ENCODE data around the gene NHLRC3.
"Not testable (repeated sequence)": the region's sequence is repeated elsewhere in the genome, so short reads cannot be mapped to it uniquely, and the experiment has no call there.

NHLRC3 gene

GRCh38 chr13:39038569-39039030, 344 bp downstream of the NHLRC3 start:
- DNase-seq, result peak in 16 of 42 donors; percentile 10 to 51 (median 24)

GRCh38 chr13:39039041-39039440, 785 bp downstream of the NHLRC3 start:
- no peak for DNase-seq
- intact Hi-C loops (cut with DNase I), result loop anchor here (5.0 kb wide), 1 partner anchor 618 kb away; the partner anchor contains the start of gene COG6

More at GRCh38 chr13:39038569-39039030, 344 bp downstream of the NHLRC3 start:
- intact Hi-C loops (cut with DNase I), result loop anchor here (5.0 kb wide), 1 partner anchor 619 kb away; the partner anchor contains the start of gene COG6

- intact Hi-C loops (cut with DNase I), result no loop called here
- no peak for DNase-seq
Measured at GRCh38 chr13:39040206-39040605, 1.9 kb downstream of the NHLRC3 start.

GRCh38 chr13:39044536-39044935, 6.3 kb downstream of the NHLRC3 start:
- intact Hi-C loops (cut with DNase I), result no loop called here

GRCh38 chr13:39047560-39047959, 9.3 kb downstream of the NHLRC3 start:
- intact Hi-C loops (cut with DNase I), result loop anchor here (5.0 kb wide), 2 partner anchors 215 to 565 kb away; no protein-coding TSS in a partner anchor

More at GRCh38 chr13:39044536-39044935, 6.3 kb downstream of the NHLRC3 start:
- DNase-seq, result no peak

GRCh38 chr13:39048806-39049205, 10.6 kb downstream of the NHLRC3 start:
- DNase-seq, result no peak
- intact Hi-C loops (cut with DNase I), result loop anchor here (5.0 kb wide), 2 partner anchors 213 to 563 kb away; no protein-coding TSS in a partner anchor

More at GRCh38 chr13:39047560-39047959, 9.3 kb downstream of the NHLRC3 start:
- peak in 16 of 42 donors; percentile 9 to 59 (median 29) for DNase-seq

- intact Hi-C loops (cut with DNase I), result loop anchor here (5.0 kb wide), 2 partner anchors 213 to 563 kb away; no protein-coding TSS in a partner anchor
- DNase-seq, result no peak
Measured at GRCh38 chr13:39049274-39049673, 11.0 kb downstream of the NHLRC3 start.

GRCh38 chr13:39051157-39051556, 12.9 kb downstream of the NHLRC3 start:
- no peak for DNase-seq
- intact Hi-C loops (cut with DNase I), result loop anchor here (10.0 kb wide), 1 partner anchor 54 kb away; no protein-coding TSS in a partner anchor

GRCh38 chr13:39052944-39053343, 14.7 kb downstream of the NHLRC3 start:
- intact Hi-C loops (cut with DNase I), result loop anchor here (10.0 kb wide), 1 partner anchor 52 kb away; no protein-coding TSS in a partner anchor
- DNase-seq, result peak in 19 of 42 donors; percentile 11 to 65 (median 35)

GRCh38 chr13:39054112-39054511, 15.9 kb downstream of the NHLRC3 start:
- DNase-seq, result peak in 4 of 42 donors; percentile 19 to 27 (median 21)
- intact Hi-C loops (cut with DNase I), result loop anchor here (10.0 kb wide), 1 partner anchor 51 kb away; no protein-coding TSS in a partner anchor

GRCh38 chr13:39056018-39056417, 17.8 kb downstream of the NHLRC3 start:
- intact Hi-C loops (cut with DNase I), result loop anchor here (10.0 kb wide), 1 partner anchor 49 kb away; no protein-coding TSS in a partner anchor
- no peak for DNase-seq

- intact Hi-C loops (cut with DNase I), result loop anchor here (10.0 kb wide), 1 partner anchor 47 kb away; no protein-coding TSS in a partner anchor
- DNase-seq, result no peak
Measured at GRCh38 chr13:39058040-39058439, 19.8 kb downstream of the NHLRC3 start.

- no peak for DNase-seq
- intact Hi-C loops (cut with DNase I), result no loop called here
Measured at GRCh38 chr13:39062004-39062403, 23.7 kb downstream of the NHLRC3 start.

- no peak for DNase-seq
- intact Hi-C loops (cut with DNase I), result no loop called here
Measured at GRCh38 chr13:39072842-39073241, 34.6 kb downstream of the NHLRC3 start.

- DNase-seq, result no peak
- intact Hi-C loops (cut with DNase I), result no loop called here
Measured at GRCh38 chr13:39073983-39074382, 35.7 kb downstream of the NHLRC3 start.

GRCh38 chr13:39086251-39086945, 48.1 kb downstream of the NHLRC3 start:
- DNase-seq; intact Hi-C loops (cut with DNase I): not testable (repeated sequence)

GRCh38 chr13:39091586-39091985, 53.3 kb downstream of the NHLRC3 start:
- DNase-seq, result peak in 2 of 42 donors; percentile 39 to 43
- intact Hi-C loops (cut with DNase I), result no loop called here

GRCh38 chr13:39095500-39095899, 57.2 kb downstream of the NHLRC3 start:
- intact Hi-C loops (cut with DNase I), result no loop called here
- DNase-seq, result no peak

- DNase-seq, result no peak
- intact Hi-C loops (cut with DNase I), result no loop called here
Measured at GRCh38 chr13:39099231-39099630, 61.0 kb downstream of the NHLRC3 start.

All from head of caudate nucleus (tissue), 42 donors.